HEK293 (cell line): ENCODE measurements around the gene CD81.

Source experiments
- GLI2 ChIP-seq: fragments of 450-650 bp; formaldehyde crosslinking; IDR thresholded peaks from 2 replicates; pipeline ENCODE4; 2017; ENCODE audit warnings: missing biosample characterization, missing genetic modification characterization, low read depth, borderline replicate concordance
- SP7 ChIP-seq: fragments of 450-650 bp; formaldehyde crosslinking; IDR thresholded peaks from 2 replicates; pipeline ENCODE4 v1.5.1; 2016; ENCODE audit warnings: missing biosample characterization, missing genetic modification characterization
- WT1 ChIP-seq: fragments of 450-650 bp; formaldehyde crosslinking; IDR thresholded peaks from 2 replicates; pipeline ENCODE4 v1.5.1; 2016; ENCODE audit warnings: missing biosample characterization, missing genetic modification characterization
- ZBTB1 ChIP-seq: fragments of 450-650 bp; formaldehyde crosslinking; IDR thresholded peaks from 2 replicates; pipeline ENCODE4 v1.5.1; 2016; ENCODE audit warnings: missing biosample characterization, missing genetic modification characterization
- ZNF280C ChIP-seq: fragments of 450-650 bp; formaldehyde crosslinking; IDR thresholded peaks from 2 replicates; pipeline ENCODE4 v1.5.1; 2016; ENCODE audit warnings: missing biosample characterization, missing genetic modification characterization
- TF ChIP-seq, protein P1 (sequence below): fragments of 450-650 bp; formaldehyde crosslinking; IDR thresholded peaks from 2 replicates; pipeline ENCODE4 v1.5.1; 2016; ENCODE audit warnings: missing biosample characterization, missing genetic modification characterization
- TF ChIP-seq, protein P2 (sequence below): fragments of 450-650 bp; formaldehyde crosslinking; IDR thresholded peaks from 2 replicates; pipeline ENCODE4 v1.5.1; 2016; ENCODE audit warnings: missing biosample characterization, missing genetic modification characterization

- no peak for TF ChIP-seq SP7 (tag by site-specific recombination)
- no peak for TF ChIP-seq ZNF280C (tag by site-specific recombination)
- TF ChIP-seq WT1 (tag by site-specific recombination): no peak
- no peak for TF ChIP-seq GLI2
- TF ChIP-seq ZBTB1 (tag by site-specific recombination): no peak
- TF ChIP-seq, protein P1, sequence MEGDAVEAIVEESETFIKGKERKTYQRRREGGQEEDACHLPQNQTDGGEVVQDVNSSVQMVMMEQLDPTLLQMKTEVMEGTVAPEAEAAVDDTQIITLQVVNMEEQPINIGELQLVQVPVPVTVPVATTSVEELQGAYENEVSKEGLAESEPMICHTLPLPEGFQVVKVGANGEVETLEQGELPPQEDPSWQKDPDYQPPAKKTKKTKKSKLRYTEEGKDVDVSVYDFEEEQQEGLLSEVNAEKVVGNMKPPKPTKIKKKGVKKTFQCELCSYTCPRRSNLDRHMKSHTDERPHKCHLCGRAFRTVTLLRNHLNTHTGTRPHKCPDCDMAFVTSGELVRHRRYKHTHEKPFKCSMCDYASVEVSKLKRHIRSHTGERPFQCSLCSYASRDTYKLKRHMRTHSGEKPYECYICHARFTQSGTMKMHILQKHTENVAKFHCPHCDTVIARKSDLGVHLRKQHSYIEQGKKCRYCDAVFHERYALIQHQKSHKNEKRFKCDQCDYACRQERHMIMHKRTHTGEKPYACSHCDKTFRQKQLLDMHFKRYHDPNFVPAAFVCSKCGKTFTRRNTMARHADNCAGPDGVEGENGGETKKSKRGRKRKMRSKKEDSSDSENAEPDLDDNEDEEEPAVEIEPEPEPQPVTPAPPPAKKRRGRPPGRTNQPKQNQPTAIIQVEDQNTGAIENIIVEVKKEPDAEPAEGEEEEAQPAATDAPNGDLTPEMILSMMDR: no peak
- TF ChIP-seq, protein P2, sequence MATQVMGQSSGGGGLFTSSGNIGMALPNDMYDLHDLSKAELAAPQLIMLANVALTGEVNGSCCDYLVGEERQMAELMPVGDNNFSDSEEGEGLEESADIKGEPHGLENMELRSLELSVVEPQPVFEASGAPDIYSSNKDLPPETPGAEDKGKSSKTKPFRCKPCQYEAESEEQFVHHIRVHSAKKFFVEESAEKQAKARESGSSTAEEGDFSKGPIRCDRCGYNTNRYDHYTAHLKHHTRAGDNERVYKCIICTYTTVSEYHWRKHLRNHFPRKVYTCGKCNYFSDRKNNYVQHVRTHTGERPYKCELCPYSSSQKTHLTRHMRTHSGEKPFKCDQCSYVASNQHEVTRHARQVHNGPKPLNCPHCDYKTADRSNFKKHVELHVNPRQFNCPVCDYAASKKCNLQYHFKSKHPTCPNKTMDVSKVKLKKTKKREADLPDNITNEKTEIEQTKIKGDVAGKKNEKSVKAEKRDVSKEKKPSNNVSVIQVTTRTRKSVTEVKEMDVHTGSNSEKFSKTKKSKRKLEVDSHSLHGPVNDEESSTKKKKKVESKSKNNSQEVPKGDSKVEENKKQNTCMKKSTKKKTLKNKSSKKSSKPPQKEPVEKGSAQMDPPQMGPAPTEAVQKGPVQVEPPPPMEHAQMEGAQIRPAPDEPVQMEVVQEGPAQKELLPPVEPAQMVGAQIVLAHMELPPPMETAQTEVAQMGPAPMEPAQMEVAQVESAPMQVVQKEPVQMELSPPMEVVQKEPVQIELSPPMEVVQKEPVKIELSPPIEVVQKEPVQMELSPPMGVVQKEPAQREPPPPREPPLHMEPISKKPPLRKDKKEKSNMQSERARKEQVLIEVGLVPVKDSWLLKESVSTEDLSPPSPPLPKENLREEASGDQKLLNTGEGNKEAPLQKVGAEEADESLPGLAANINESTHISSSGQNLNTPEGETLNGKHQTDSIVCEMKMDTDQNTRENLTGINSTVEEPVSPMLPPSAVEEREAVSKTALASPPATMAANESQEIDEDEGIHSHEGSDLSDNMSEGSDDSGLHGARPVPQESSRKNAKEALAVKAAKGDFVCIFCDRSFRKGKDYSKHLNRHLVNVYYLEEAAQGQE: no peak
These were observed 56.2 kb downstream of the CD81 start for GRCh38 chr11:2433106-2433925.
